Activated CD8-positive, alpha-beta memory T cell treated with anti-CD3 and anti-CD28 coated beads, Interleukin-2, amount 10 ng/mL, durations not matched to agents 7 days and 5 days (primary cell): ENCODE measurements around the gene RUFY1. TPM values are rescaled to one million over a fixed set of nuclear protein-coding genes. Genes with fewer than 3 reads are reported as not detected.
A peak's percentile ranks its signal among the peaks of the same experiment; 100 is the strongest.
"Not testable (repeated sequence)": the region's sequence is repeated elsewhere in the genome, so short reads cannot be mapped to it uniquely, and the experiment has no call there.

Experiments used
- ATAC-seq: fragments of 150-1000 bp; cut with Tn5 transposase; one replicate; pipeline ENCODE4 v1.10.0; 2021; ENCODE audit warnings: moderate library complexity
- CTCF ChIA-PET: fragments of 350-600 bp; sonication (Branson Sonifier 250); formaldehyde crosslinking; loops from one replicate; lab custom pipeline; 2021; ENCODE audit warnings: antibody characterized with exemption; lab: Charles Lee
- DNase-seq: peaks from one replicate; pipeline ENCODE4 v3.0.0-alpha.2; 2020
- H3K27ac Mint-ChIP-seq: one replicate; pipeline ENCODE4 v1.8.0; 2021; ENCODE audit warnings: mild to moderate bottlenecking, mixed read lengths
- H3K27me3 Mint-ChIP-seq: one replicate; pipeline ENCODE4 v1.8.0; 2021; ENCODE audit warnings: mixed read lengths
- H3K36me3 Mint-ChIP-seq: one replicate; pipeline ENCODE4 v1.8.0; 2021; ENCODE audit warnings: mild to moderate bottlenecking, mixed read lengths
- H3K4me1 Mint-ChIP-seq: one replicate; pipeline ENCODE4 v1.8.0; 2021; ENCODE audit warnings: mixed read lengths
- H3K4me3 Mint-ChIP-seq: one replicate; pipeline ENCODE4 v1.8.0; 2021; ENCODE audit warnings: mild to moderate bottlenecking, moderate library complexity, mixed read lengths
- H3K9me3 Mint-ChIP-seq: one replicate; pipeline ENCODE4 v1.8.0; 2022; ENCODE audit warnings: low read depth, mixed read lengths
- total RNA-seq, 2 experiments: library from RNA; stranded (reverse); gene quantifications; one replicate each; pipeline ENCODE4 v1.2.3, GENCODE V29; 2021

Gene RUFY1
- total RNA-seq, 2 experiments from 2014 or later, result 37.4 to 37.9 TPM

DNA sequence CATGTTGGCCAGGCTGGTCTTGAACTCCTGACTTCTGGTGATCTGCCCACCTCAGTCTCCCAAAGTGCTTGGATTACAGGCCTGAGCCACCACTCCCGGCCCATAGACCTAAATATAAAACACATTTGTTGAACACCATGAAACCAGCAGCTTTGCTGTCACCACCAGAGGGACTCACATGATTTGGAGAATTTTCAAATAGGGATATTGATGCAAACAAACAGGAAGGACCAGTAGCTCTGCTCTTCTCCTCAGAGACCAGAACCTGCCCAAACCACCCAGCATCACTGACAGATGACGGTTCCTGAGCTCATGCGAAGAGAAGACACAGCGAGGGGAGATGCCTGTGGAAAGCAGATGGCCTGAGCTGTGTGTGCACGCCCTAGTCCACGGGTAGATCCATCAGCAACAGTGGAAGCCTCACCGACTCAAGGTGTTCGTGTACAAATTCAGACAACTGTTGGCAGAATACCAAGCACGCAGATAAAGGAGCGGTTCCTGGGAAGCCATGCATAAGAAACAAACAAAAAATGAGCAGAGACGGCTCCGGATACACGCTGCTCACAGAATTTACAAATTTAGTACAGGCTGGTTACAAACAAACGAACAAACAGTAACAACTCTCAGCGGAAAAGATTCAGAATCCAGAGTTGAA, 30.8 kb upstream of the RUFY1 start:
- CTCF ChIA-PET, result not testable (repeated sequence)

DNA sequence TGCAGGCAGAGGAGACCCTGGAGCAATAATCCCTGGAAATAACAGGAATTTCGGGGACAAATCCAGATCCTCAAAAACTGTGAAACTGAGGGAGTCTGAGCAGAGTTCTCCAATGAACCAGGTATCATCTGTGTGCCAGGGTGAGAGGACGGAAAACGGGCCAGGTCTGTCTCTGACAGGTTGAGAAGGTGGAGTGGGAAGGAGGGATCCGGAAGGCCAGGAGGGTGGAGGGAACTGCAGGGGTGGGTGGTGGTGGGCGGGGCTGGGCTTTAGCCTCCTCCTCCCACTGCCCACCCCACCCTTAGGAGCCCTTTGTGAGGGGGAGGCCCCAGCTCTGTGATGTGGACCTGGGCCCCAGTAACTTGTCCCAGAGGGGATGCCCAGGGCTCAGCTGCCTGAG, 28.2 kb upstream of the RUFY1 start:
- H3K9me3 Mint-ChIP-seq, H3K27ac Mint-ChIP-seq, H3K4me3 Mint-ChIP-seq, DNase-seq, ATAC-seq, H3K36me3 Mint-ChIP-seq, H3K4me1 Mint-ChIP-seq, H3K27me3 Mint-ChIP-seq: not testable (repeated sequence)
- CTCF ChIA-PET, result interaction anchor here (0.5 kb wide), 1 partner anchor 34 kb away, joined by 3 read pairs; no protein-coding TSS in a partner anchor

More for the DNA sequence above, 30.8 kb upstream of the RUFY1 start:
- not testable (repeated sequence) for H3K27ac Mint-ChIP-seq, DNase-seq, H3K27me3 Mint-ChIP-seq, H3K4me1 Mint-ChIP-seq, H3K9me3 Mint-ChIP-seq, H3K4me3 Mint-ChIP-seq, ATAC-seq, H3K36me3 Mint-ChIP-seq

DNA sequence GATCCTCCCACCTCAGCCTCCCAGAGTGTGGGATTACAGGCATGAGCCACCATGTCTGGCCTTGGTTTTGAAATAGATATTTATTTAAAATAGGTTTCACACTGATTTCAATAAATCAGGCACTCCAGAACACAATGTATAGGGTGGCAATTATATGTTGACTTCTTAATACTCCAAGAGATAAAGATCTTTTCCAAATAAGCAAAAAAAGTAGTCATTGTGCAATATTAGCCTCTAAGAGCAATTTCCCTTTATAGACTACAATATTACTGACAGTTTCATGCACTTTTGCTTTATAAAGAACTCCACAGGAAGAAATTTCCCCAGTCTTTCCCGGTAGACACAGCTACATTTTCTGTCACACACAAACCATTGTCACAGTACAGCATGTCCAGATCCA, 23.4 kb upstream of the RUFY1 start:
- Mint-ChIP-seq H3K4me1 (peaks cover 4% of the 10 kb centered on the region), H3K4me3 (no peak overlapping the region)
- ATAC-seq, result no peak

DNA sequence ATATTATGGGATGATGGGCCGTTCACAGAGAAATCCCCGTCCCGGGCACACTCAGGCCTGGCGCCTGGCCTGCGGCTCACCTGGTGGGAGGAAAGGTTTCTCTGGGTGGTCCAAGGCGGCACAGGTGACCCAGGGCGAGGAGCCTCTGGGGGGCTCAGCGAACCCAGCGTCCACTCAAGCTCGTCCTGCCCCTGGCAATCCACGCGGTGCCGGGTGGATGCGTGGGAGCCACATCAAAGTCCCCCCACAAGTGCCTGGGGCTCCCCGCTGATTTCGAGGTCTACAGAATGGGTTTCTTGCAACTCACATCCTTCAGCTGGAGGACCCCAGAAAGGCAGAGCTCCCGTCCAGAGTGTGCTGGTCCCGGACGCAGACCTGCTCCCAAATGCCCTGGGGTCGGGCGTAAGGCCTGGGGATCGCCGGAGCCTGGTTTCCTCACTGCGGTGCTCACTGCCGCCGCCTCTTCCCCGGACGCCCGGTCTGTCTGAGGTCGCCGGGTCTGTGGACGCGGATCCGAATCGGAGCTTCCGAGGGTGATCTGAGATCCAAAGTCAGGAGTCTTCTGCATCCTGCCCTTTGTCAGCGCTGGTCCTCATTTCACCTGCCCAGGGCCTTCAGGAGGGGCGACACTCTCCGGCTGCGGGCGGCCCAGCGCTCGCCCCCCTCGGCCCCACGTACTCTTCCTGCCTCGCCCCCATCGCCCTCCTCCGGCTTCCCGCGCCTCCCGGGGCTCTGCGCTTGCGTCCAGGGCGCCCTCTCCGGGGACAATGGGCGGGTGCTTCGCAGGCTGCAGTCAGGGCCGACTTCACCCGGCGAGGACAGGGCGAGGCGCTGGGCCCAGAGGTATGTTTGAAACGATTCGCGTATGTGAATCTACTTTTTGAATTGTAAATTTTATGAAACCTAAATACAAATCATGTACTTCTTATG, 20.0 kb upstream of the RUFY1 start:
- peak; percentile 95 for ATAC-seq
- no peaks in the 10 kb centered on the region for H3K36me3 Mint-ChIP-seq

More for the DNA sequence above, 23.4 kb upstream of the RUFY1 start:
- Mint-ChIP-seq H3K9me3 (no peaks in the 10 kb centered on the region), H3K27ac (no peak overlapping the region), H3K36me3 (no peaks in the 10 kb centered on the region), H3K27me3 (peaks cover 4% of the 10 kb centered on the region)
- DNase-seq, result no peak
- CTCF ChIA-PET, result no interaction called here

DNA sequence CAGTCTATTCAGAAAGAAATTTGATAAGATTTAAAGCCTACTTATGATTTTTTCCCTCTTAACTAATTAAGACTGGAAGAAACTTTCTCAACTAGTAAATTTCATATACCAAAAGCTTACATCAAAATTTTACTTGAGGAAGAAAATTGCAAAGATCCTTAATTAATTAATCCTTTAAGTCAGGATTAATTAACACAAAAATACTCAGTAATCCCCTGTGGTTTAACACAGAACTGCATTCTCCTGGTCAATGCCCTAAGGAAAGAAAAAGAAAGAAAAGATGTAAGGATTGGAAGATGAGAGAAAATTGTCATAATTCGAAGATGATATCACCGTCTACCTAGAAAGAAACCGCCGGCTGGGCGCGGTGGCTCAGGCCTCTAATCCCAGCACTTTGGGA, 17.3 kb upstream of the RUFY1 start:
- Mint-ChIP-seq H3K4me1 (peaks cover 9% of the 10 kb centered on the region), H3K27me3 (peaks cover 4% of the 10 kb centered on the region), H3K27ac (no peak overlapping the region), H3K9me3 (no peaks in the 10 kb centered on the region), H3K4me3 (no peak overlapping the region), H3K36me3 (no peaks in the 10 kb centered on the region)
- DNase-seq, result peak; percentile 9
- CTCF ChIA-PET, result no interaction called here
- ATAC-seq, result no peak

More for the DNA sequence above, 20.0 kb upstream of the RUFY1 start:
- no peaks in the 10 kb centered on the region for H3K9me3 Mint-ChIP-seq
- peak; percentile 72 for DNase-seq
- peaks cover 9% of the 10 kb centered on the region for H3K4me1 Mint-ChIP-seq
- CTCF ChIA-PET, result interaction anchor here (0.6 to 0.8 kb wide), 2 partner anchors 21 to 823 kb away, joined by 3 read pairs; no protein-coding TSS in a partner anchor
- H3K4me3 Mint-ChIP-seq, result peak overlapping the region; percentile 57
- H3K27me3 Mint-ChIP-seq, result peaks cover 4% of the 10 kb centered on the region
- H3K27ac Mint-ChIP-seq, result no peak overlapping the region

DNA sequence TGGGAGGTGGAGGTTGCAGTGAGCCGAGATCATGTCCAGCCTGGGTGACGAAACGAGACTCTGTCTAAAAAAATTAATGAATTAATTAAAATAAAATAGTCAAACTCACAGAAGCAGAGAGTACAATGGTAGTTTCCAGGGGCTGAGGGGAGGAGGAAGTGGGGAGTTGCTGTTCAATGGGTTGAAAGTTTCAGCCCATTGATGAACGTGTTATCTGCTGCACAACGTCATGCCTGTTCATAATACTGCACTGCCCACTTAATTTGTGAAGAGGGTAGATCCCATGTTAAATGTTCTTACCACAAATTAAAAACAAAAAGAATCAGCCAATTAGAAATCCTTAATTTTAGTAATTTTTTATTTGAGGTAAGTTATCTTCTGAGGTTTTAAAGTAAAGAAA, 16.4 kb upstream of the RUFY1 start:
- no peak for ATAC-seq
- Mint-ChIP-seq H3K9me3 (no peaks in the 10 kb centered on the region), H3K27me3 (peaks cover 4% of the 10 kb centered on the region), H3K36me3 (no peaks in the 10 kb centered on the region), H3K27ac (no peak overlapping the region), H3K4me1 (peaks cover 9% of the 10 kb centered on the region), H3K4me3 (no peak overlapping the region)
- peak; percentile 4 for DNase-seq
- CTCF ChIA-PET, result no interaction called here

DNA sequence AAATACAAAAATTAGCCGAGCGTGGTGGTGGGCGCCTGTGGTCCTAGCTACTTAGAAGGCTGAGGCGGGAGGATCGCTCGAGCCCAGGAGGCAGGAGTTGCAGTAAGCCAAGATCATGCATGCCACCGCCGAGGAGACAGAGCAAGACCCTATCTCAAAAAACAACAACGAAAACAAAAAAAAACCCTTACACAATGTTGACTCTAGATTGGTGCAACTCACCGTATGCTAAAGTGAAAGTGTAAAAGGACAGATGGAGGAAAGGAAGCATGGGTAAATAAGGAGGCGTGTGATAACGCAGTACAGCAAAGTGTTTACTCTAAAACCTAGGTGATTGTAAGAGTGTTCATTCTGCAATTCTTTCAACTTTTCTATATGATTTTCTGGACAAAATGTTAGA, 15.9 kb upstream of the RUFY1 start:
- H3K27ac Mint-ChIP-seq, result peak overlapping the region; percentile 1

DNA sequence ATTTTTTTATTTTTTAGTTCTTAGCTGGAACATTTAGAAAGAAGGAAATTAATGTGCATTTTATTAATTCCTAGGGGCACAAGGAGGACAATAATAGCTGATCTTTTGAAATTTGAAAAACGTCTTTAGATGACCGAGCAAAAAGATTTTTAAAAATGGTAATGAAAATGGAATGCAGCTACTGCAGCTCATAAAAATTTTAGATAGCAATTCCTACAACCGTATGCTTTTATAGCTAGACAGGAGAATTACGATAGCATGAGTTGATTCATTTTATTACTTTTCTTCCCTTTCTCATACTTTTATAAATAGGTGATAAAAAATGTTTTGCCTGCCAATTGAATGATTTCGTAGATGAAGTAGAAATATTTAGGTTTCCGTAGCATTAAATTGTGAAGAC, 13.7 kb upstream of the RUFY1 start:
- CTCF ChIA-PET, result interaction anchor here (1.1 kb wide), 1 partner anchor 87 kb away, joined by 3 read pairs; the partner anchor contains the start of gene HNRNPH1
- no peak overlapping the region for H3K27ac Mint-ChIP-seq
- H3K27me3 Mint-ChIP-seq, result no peaks in the 10 kb centered on the region
- peaks cover 5% of the 10 kb centered on the region for H3K4me1 Mint-ChIP-seq
- H3K9me3 Mint-ChIP-seq, result no peaks in the 10 kb centered on the region
- no peak overlapping the region for H3K4me3 Mint-ChIP-seq
- DNase-seq (no peak), ATAC-seq (no peak)
- peaks cover 2% of the 10 kb centered on the region for H3K36me3 Mint-ChIP-seq

More for the DNA sequence above, 15.9 kb upstream of the RUFY1 start:
- Mint-ChIP-seq H3K36me3 (peaks cover 2% of the 10 kb centered on the region), H3K4me3 (no peak overlapping the region), H3K27me3 (peaks cover 4% of the 10 kb centered on the region), H3K4me1 (peaks cover 9% of the 10 kb centered on the region), H3K9me3 (no peaks in the 10 kb centered on the region)
- DNase-seq (peak; percentile 18), ATAC-seq (no peak)
- CTCF ChIA-PET, result no interaction called here

DNA sequence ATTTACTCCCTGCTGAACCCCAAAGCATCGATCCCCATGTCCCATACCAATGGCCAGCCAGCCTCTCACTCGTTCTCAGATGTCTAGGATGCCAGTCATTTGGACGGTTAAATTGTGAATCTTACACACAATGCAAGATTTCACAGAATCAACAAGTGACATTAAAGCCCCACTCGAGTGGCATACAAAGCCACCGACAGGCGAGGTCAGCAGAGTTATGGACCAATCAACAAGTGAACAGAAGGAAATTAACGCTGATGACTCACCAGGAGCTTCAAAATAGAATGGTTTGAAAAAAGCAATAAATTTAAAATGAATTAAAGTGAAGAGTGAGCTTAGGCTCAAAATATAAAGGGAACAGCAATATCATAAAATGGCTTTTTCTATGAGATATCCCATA, 8.2 kb upstream of the RUFY1 start:
- H3K4me3 Mint-ChIP-seq, result no peak overlapping the region

DNA sequence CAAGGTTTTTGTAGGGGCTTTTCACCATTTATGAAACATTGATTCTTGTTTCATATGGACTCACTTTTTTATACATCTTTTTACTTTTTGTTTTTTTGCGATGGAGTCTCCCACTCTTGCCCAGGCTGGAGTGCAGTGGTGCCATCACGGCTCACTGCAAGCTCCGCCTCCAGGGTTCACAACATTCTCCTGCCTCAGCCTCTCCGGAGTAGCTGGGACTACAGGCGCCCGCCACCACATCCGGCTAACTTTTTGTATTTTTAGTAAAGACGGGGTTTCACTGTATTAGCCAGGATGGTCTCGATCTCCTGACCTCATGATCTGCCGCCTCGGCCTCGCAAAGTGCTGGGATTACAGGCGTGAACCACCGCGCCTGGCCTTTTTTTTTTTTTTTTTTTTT, 7.1 kb upstream of the RUFY1 start:
- H3K27ac Mint-ChIP-seq, ATAC-seq, H3K27me3 Mint-ChIP-seq, CTCF ChIA-PET, H3K36me3 Mint-ChIP-seq, H3K4me1 Mint-ChIP-seq, DNase-seq, H3K9me3 Mint-ChIP-seq, H3K4me3 Mint-ChIP-seq: not testable (repeated sequence)

More for the DNA sequence above, 8.2 kb upstream of the RUFY1 start:
- Mint-ChIP-seq H3K36me3 (peaks cover 2% of the 10 kb centered on the region), H3K27me3 (no peaks in the 10 kb centered on the region), H3K9me3 (no peaks in the 10 kb centered on the region), H3K27ac (no peak overlapping the region), H3K4me1 (peaks cover 3% of the 10 kb centered on the region)
- no peak for DNase-seq
- CTCF ChIA-PET, result no interaction called here
- no peak for ATAC-seq

DNA sequence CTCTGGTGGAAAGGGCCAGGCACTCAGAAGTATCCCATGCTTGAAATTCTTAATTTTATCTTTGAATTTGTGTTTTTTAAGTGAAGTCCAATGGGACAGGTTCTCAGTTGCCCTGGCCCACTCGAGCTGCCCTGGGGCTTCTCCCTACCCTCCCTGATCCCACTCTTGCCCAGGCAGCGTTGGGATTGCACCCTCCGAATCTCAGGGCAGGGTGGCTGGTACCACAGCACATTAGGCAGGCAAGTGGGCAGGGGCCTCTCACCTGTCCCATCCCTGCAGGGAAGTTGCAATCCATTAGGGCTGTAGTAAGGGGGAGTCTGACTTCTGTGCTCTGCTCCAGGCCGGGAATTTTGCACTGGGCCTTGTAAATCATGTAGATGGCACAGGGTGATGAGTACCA, 2.7 kb downstream of the RUFY1 start:
- Mint-ChIP-seq H3K4me1 (peaks cover 27% of the 10 kb centered on the region), H3K9me3 (no peaks in the 10 kb centered on the region), H3K27ac (no peak overlapping the region), H3K36me3 (peaks cover 12% of the 10 kb centered on the region), H3K4me3 (no peak overlapping the region), H3K27me3 (no peaks in the 10 kb centered on the region)
- DNase-seq (no peak), ATAC-seq (no peak)
- CTCF ChIA-PET, result no interaction called here

DNA sequence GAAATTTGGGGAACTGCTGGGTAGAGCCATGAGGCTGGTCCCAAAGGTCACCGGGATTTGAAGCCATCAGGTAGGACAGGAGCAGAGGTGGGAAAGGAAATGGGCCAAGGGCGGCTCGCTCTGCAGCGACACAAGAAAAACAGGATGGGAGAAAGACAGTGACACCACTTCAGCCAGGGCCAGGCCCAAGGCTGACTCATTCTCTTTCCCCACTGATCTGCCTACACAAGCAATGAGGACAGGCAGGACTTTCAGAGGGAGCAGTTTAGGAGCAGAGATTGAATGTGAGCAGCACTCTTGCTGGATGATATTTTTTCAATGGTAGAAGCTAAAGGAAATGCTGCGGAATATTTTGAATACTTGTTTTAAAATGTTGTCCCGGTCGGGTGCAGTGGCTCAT, 3.5 kb downstream of the RUFY1 start:
- CTCF ChIA-PET, result no interaction called here
- H3K27ac Mint-ChIP-seq, result no peak overlapping the region
- no peaks in the 10 kb centered on the region for H3K27me3 Mint-ChIP-seq
- H3K4me3 Mint-ChIP-seq, result no peak overlapping the region
- no peak for ATAC-seq
- no peak for DNase-seq
- peaks cover 15% of the 10 kb centered on the region for H3K36me3 Mint-ChIP-seq
- peaks cover 31% of the 10 kb centered on the region for H3K4me1 Mint-ChIP-seq
- no peaks in the 10 kb centered on the region for H3K9me3 Mint-ChIP-seq

DNA sequence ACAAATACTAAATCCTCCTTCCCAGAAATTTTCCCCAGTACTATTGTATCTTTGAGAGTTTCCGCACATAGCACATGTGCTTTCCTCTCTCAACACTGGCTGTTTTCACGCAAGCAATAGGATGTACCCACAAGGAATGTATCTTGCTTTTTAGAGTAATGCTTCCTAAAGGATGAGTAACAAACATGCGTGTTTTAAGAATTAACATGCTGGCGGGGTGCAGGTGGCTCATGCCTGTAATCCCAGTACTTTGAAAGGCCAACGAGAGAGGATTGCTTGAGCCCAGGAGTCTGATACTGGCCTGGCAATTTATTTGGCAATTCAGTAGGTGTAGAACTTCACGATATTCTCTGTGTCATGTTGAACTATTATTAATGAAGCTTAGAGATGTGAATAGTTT, 4.6 kb downstream of the RUFY1 start:
- no peak overlapping the region for H3K27ac Mint-ChIP-seq
- no peaks in the 10 kb centered on the region for H3K9me3 Mint-ChIP-seq
- H3K36me3 Mint-ChIP-seq, result peaks cover 17% of the 10 kb centered on the region
- H3K4me1 Mint-ChIP-seq, result peaks cover 30% of the 10 kb centered on the region
- H3K4me3 Mint-ChIP-seq, result no peak overlapping the region
- CTCF ChIA-PET, result no interaction called here
- no peaks in the 10 kb centered on the region for H3K27me3 Mint-ChIP-seq
- no peak for ATAC-seq
- no peak for DNase-seq
